ENCODE measurements around the gene PNPLA3. TPM values are rescaled to one million over a fixed set of nuclear protein-coding genes. Genes with fewer than 3 reads are reported as not detected.

PNPLA3 gene
- polyA plus RNA-seq, 1 of the 3 experiments (the other 2 are of a cell fraction): 3.2 TPM

- TF ChIP-seq SMC3 (IDR thresholded peaks at IDR 0.05; ENCODE audit: low read depth, low read length) (peak; percentile 86), SIN3A (IDR thresholded peaks at IDR 0.05; ENCODE audit: borderline replicate concordance, low read depth, low read length) (no peak), RAD21 (IDR thresholded peaks at IDR 0.05; ENCODE audit: low read length) (peak; percentile 91), CTCF (IDR thresholded peaks at IDR 0.05) (peak; percentile 98), RCOR1 (IDR thresholded peaks at IDR 0.05; ENCODE audit: low read length) (no peak), MEF2A (IDR thresholded peaks at IDR 0.05; ENCODE audit: borderline replicate concordance, low read depth) (no peak)
- TF ChIP-seq, protein P1, sequence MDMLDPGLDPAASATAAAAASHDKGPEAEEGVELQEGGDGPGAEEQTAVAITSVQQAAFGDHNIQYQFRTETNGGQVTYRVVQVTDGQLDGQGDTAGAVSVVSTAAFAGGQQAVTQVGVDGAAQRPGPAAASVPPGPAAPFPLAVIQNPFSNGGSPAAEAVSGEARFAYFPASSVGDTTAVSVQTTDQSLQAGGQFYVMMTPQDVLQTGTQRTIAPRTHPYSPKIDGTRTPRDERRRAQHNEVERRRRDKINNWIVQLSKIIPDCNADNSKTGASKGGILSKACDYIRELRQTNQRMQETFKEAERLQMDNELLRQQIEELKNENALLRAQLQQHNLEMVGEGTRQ (IDR thresholded peaks at IDR 0.05; ENCODE audit: borderline replicate concordance, low read depth, low read length): no peak
These were observed 69.6 kb downstream of the PNPLA3 start for GRCh38 chr22:43993072-43993760.

GRCh38 chr22:43994006-43994405 is 70.4 kb downstream of the PNPLA3 start:
- Histone ChIP-seq H4K20me1 (ENCODE audit: insufficient read depth) (peaks cover 4% of the 10 kb centered on the region; the same call in 1 of the 2 replicates), H3F3A (replicated peaks; ENCODE audit: insufficient read depth) (peaks cover 7% of the 10 kb centered on the region), H3K79me2 (ENCODE audit: insufficient read depth) (no peaks in the 10 kb centered on the region), H3K4me1 (ENCODE audit: control insufficient read depth in 1 of 2, insufficient read depth in 2 of 2, low read depth in 1 of 2, low read length in 1 of 2) (peaks cover 0 to 6% of the 10 kb centered on the region in 2 experiments; a peak in 1 of 4 replicates), H3K4me3 (ENCODE audit: low read depth in 2 of 2, low read length in 1 of 2) (no peak overlapping the region), H2AFZ (ENCODE audit: low read depth) (no peak overlapping the region), H3K9ac (no peak overlapping the region), H3K4me2 (no peak overlapping the region), H3K9me2 (no peaks in the 10 kb centered on the region), H3K9me3 (no peaks in the 10 kb centered on the region), H3K27me3 (ENCODE audit: insufficient read depth) (no peaks in the 10 kb centered on the region), H3K36me3 (replicated peaks in 1 of 2; ENCODE audit: control insufficient read depth in 1 of 2, insufficient read depth in 2 of 2, low read length in 1 of 2) (peaks cover 46 to 85% of the 10 kb centered on the region in 2 experiments), H3K27ac (ENCODE audit: low read depth in 2 of 2, low read length in 1 of 2) (no peak overlapping the region)
- CTCF ChIA-PET: interaction anchor here (0.8 to 8.2 kb wide), 43 partner anchors 8 to 691 kb away, joined by 3 to 234 read pairs (median 7); partner anchors contain the start of genes PARVB and PARVG
- POLR2A ChIA-PET: interaction anchor here (0.9 to 1.0 kb wide), 2 partner anchors 8 to 91 kb away, joined by 3 read pairs; no protein-coding TSS in a partner anchor
- DNase-seq: no peak
- WGBS (ENCODE audit: low lambda C conversion rate): 77% methylated on average over 5 of the region's 11 CpGs
- TF ChIP-seq RAD21 (IDR thresholded peaks at IDR 0.05; ENCODE audit: low read length) (no peak), TAF1 (IDR thresholded peaks at IDR 0.05; ENCODE audit: borderline replicate concordance, low read depth, low read length) (no peak), ZBTB33 (IDR thresholded peaks at IDR 0.05; ENCODE audit: borderline replicate concordance, low read depth) (no peak), REST (IDR thresholded peaks at IDR 0.05; ENCODE audit: low read depth, low read length) (no peak), FOSL2 (IDR thresholded peaks at IDR 0.05; ENCODE audit: borderline replicate concordance, low read depth) (no peak), FOXJ3 (CRISPR knock-in tag; IDR thresholded peaks at IDR 0.05) (no peak), ELF1 (IDR thresholded peaks at IDR 0.05) (no peak), NFIC (IDR thresholded peaks at IDR 0.05; ENCODE audit: borderline replicate concordance) (no peak), RFX5 (IDR thresholded peaks at IDR 0.05; ENCODE audit: low read length) (no peak), RCOR1 (IDR thresholded peaks at IDR 0.05; ENCODE audit: low read length) (no peak)
- TF ChIP-seq, protein P1 (IDR thresholded peaks at IDR 0.05; ENCODE audit: borderline replicate concordance, low read depth, low read length): no peak

More at GRCh38 chr22:43993072-43993760, 69.6 kb downstream of the PNPLA3 start:
- H3K4me3 ChIP-seq (ENCODE audit: low read depth in 2 of 2, low read length in 1 of 2): peak overlapping the region in 1 of 2 experiments; percentile 27; a peak in 1 of 4 replicates
- CTCF ChIA-PET: interaction anchor here (0.6 to 8.2 kb wide), 80 partner anchors 8 to 692 kb away, joined by 3 to 234 read pairs (median 4); partner anchors contain the start of genes PARVB and PARVG
- no peaks in the 10 kb centered on the region for H3K79me2 ChIP-seq (ENCODE audit: insufficient read depth)
- H3K9me3 ChIP-seq: no peaks in the 10 kb centered on the region
- H3K4me1 ChIP-seq (ENCODE audit: control insufficient read depth in 1 of 2, insufficient read depth in 2 of 2, low read depth in 1 of 2, low read length in 1 of 2): peaks cover 0 to 6% of the 10 kb centered on the region in 2 experiments; a peak in 1 of 4 replicates
- H3K4me2 ChIP-seq: no peak overlapping the region
- no peaks in the 10 kb centered on the region for H3K27me3 ChIP-seq (ENCODE audit: insufficient read depth)
- POLR2A ChIA-PET: interaction anchor here (0.9 to 1.0 kb wide), 2 partner anchors 9 to 92 kb away, joined by 3 read pairs; no protein-coding TSS in a partner anchor
- H4K20me1 ChIP-seq (ENCODE audit: insufficient read depth): peaks cover 4% of the 10 kb centered on the region; the same call in 1 of the 2 replicates
- no peak overlapping the region; a peak in 1 of 4 replicates for H3K27ac ChIP-seq (ENCODE audit: low read depth in 2 of 2, low read length in 1 of 2)
- peak; percentile 88 for DNase-seq
- H3F3A ChIP-seq (replicated peaks; ENCODE audit: insufficient read depth): peaks cover 7% of the 10 kb centered on the region
- 31% methylated on average over 17 of the region's 20 CpGs for WGBS (ENCODE audit: low lambda C conversion rate)
- no peak overlapping the region for H3K9ac ChIP-seq
- peaks cover 51 to 85% of the 10 kb centered on the region in 2 experiments for H3K36me3 ChIP-seq (replicated peaks in 1 of 2; ENCODE audit: control insufficient read depth in 1 of 2, insufficient read depth in 2 of 2, low read length in 1 of 2)
- H3K9me2 ChIP-seq: no peaks in the 10 kb centered on the region
- no peak overlapping the region for H2AFZ ChIP-seq (ENCODE audit: low read depth)

All from SK-N-SH (cell line).